NCI-H2107 (cell line): ENCODE measurements around the gene CCN5.
"Not testable (repeated sequence)": the region's sequence is repeated elsewhere in the genome, so short reads cannot be mapped to it uniquely, and the experiment has no call there.

Experiments
- DNase-seq: peaks from one replicate; lab custom pipeline; 2025; lab: John Stamatoyannopoulos, UW

The CCN5 gene

DNA sequence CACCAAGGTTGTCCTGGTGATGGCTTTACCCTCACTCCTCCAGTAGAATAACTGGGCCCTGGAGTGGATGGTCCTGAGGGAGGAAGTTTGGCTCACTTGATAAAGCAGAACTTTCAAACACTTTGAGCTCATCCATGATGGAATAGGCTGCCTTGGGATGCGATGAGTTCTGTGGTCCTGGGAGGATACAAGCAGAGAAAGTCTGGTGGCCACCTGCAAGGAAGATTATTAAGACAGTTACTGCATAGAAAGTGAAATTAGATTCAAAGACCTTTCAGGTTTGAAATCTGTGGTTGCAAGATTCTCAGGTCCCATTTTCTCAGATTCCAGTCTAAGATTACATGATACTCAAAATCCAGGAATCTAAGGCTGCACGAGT lies 19.9 kb upstream of the CCN5 start:
- DNase-seq = no peak

DNA sequence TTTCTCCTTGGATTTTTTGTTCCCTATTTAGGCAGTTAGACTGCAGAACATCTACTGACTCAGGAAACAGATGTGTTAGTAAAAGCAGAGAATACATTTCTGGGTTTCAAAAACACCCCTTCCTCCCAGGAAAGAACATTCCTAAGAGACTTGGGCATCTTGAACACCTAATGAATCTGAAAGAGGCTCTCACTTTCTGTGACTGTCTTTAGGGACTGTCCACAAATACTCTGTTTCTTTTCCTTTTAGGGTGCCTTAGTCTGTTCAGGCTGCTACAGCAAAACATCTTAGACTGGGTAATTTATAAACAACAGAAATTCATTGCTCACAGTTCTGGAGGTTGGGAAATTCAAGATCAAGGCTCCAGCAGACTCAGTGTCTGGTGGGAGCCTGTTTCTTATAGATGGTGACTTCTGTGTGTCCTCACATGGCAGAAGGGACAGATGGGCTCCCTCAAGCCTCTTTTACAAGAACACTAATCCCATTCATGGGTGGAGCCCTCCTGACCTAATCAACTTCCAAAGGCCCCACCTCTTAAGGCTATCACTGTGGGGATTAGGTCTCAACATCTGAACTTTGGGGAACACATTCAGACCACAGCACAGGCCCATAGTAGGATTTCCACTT lies 19.4 kb upstream of the CCN5 start:
- no peak for DNase-seq

DNA sequence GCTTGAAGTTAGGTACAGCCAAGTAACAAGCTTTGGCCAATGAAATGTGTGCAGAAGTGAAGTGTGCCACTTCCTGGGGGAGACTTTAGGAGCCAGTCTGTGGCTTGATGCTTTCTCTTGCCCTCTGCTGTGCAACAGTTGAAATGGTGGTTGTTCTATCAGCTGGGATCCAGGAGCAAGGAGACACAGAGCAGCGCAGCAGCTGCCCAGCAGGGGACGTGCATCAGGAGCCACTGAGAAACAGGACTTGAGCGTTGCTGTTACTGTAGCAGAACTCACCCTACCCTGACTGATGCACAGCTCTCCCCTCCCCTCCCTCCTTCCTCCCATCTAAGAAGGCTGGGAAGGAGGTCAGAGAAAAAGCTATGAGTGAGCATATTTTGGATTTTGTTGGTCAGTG lies 18.9 kb upstream of the CCN5 start:
- no peak for DNase-seq

DNA sequence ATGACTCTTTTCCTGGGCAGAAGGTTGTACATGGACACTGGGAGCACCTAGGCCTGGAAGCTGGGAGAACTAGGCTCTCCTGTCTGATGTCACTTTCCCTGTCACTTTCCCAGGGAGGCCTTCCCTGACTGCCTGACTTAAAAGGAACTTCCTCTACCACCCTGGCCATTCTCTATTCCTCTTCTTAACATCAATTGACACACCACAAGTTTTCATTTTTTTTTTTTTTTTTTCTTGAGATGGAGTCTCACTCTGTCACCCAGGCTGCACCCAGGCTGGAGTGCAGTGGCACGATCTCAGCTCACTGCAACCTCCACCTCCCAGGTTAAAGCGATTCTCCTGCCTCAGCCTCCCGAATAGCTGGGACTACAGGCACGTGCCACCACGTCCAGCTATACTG lies 18.1 kb upstream of the CCN5 start:
- not testable (repeated sequence) for DNase-seq

DNA sequence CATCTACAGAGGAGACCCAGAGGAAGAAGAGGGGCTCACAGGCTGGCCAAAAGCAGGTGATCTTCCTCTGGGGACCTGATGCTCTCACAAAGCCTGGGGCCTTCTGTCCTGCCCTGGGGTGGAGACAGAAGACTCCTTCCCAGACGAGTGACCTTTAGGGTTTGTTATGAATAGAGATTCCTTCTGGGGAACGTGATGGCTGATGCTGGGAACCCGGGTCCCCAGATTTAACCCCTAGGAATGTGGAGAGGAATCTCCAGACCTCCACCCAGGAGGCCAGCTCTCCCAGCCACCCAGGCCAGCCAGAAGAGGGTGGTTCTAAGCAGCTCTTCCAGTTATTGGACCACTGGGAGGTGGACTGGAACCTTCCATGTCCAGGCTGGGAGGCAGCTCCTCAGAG lies 16.8 kb upstream of the CCN5 start:
- DNase-seq = no peak

DNA sequence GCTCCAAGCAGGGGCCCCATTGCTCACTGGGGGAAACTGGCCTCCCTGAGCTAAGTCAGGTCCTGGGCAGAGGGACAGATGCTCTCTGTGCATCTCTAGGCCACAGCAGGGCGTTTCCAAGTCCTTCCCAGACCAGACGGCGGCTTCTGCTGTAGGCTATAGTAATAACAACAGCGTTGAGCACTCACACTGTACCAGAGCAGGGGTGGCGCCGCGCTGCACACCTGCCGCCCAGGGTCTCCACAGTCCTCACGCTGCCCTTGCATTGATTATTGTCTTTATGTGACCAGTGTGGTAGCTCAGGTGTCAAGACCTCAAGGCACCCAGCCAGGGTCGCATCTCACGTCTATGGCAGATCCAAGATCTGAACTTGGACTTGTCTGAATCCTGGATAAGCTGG lies 14.9 kb upstream of the CCN5 start:
- DNase-seq = no peak

DNA sequence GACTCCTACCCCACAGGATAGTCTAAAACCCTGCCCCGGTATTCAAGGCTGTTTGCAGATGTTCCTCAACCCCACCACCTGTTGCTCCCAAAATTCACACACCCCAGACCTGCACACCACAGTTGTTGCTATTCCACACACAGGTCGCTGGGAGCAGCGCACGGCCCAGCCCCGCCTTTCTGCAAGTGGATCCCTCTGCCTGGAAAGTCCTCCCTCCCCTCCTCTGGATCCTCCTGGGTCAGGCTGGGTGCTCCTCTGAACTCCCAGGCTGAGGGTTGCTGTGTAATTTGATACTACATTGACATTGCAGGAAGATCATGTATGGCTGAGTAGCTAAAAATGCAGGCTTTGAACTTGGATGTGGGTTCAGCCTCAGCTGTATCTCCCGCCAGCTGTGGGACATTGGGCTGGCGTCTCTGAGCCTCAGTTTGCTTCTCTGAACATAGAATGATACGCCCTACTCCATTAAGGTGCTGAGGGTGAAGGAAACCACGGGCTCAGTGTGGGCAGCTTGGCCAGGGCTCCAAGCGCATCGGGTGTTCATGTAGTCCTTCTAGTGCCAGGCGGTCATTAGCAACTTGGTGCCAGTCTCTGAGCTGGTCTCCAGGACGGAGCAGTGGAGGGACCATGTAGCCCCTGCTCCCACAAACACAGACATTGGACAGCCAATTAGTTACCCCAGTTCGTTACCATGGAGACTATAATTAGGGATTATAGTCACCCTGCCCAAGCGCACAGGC lies 13.9 kb upstream of the CCN5 start:
- no peak for DNase-seq

DNA sequence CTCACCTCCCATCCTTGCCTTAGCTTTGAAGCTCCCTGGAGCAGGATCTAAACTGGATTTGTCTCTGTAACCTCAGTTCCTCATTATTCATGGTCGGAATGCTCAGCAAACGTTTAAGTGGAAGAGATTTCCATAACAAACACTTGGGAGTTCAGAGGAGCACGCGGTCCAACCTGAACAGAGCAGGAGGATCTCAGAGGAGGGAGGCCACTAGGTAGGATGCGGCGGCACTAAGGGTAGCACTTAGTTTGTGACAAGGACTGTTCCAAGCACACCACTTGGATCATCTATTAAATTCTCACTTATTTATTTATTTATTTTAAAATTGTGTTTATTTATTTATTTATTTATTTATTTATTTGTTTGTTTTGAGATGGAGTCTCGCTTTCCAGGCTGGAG lies 13.3 kb upstream of the CCN5 start:
- no peak for DNase-seq

DNA sequence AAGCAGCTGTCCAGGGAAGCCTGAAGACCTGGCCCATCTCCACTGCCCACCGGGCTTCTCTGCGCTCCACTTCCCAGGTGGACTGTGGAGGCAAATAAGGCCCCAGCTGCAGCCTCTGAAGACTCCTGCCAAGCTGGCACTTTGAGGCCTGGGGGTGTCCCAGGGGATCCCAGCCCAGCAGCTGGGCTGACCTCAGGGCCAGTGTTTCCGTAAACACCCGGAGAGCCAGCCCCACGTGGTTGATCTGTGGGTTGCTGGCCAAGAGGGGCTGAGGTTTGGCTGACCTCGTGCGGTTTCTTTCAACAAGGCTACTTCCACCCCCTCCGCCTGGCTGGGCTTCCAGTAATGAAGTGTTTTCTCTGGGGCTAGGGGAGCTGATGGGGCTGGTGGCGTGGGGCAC lies 12.4 kb upstream of the CCN5 start:
- DNase-seq = no peak

DNA sequence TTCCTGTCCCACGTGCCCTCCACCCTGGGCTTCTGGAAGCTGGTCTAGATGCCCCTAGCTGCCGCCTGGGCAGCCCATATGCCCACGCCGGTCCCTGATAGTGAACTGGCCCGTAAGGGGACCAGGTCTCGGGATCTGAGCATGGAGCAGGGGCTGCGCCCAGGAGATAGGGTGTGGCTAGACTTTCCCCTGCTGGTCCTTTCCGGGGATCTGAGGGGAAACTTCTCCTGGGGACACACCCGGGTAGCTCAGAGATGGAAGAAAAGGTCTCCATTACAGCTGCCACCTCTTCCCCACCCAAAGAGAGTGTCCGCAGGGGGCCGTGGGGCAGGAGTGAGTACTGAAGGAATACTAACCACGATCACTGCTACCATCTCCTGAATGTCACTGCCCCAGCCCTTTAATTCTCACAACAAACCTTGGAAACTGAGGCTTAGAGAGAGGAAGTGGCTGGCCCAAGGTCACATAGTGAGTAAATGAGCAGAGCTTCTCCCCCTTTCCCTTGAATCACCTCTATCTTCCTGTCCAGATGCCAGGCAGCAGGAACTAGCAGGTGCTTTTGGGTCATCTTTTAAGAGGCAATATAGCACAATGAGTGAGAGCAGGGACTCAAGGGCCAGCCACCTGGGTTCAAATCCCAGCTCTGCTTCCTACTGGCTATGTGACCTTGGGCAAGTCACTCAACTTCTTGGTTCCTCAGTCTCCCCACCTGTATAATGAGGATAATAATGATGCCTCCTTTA lies 11.8 kb upstream of the CCN5 start:
- no peak for DNase-seq

DNA sequence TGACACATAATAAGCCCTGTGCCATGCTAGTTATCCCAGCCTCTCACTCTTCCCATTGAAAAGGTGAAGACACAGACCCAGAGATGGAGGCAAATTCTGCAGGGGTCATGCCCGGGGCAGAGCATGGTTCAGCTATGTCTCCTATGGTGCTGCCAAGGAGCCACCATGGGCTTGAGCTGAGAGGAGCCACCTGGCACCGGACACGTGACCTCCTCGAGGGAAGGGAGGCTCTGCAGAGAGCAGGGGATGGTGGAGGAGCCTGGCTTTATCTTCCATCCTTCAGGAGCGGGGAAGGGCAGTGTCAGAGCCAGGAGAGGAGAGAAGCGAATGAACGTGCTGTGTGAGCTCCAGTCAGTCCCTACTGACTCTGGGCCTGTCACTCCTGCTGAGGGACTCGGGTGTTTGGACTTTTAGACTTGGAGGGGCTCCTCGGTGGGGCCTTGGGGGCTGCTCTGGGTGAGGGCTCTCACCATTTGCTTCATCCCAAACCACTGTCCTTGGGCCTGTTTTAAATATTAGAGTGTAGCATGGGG lies 11.1 kb upstream of the CCN5 start:
- DNase-seq = no peak

DNA sequence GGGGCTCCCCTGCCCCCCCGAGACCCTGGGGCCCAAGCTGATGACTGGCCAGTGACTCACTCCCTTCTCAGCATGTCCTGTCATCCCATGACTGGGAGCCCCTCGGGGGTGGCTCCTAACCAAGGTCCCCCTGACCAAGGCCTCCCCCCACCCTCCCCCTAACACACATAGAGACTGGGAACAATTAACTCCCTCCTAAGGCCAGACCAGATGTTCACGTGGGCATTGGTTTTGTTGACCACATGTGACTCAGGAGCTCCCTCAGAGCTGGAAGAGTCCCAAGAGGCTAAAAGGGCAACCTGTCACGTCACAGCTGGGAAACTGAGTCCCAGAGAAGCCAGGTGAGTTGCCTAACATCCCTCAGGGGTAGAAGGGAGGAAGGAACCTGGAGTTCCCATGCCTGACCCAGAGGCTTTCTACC lies 10.6 kb upstream of the CCN5 start:
- DNase-seq = no peak

DNA sequence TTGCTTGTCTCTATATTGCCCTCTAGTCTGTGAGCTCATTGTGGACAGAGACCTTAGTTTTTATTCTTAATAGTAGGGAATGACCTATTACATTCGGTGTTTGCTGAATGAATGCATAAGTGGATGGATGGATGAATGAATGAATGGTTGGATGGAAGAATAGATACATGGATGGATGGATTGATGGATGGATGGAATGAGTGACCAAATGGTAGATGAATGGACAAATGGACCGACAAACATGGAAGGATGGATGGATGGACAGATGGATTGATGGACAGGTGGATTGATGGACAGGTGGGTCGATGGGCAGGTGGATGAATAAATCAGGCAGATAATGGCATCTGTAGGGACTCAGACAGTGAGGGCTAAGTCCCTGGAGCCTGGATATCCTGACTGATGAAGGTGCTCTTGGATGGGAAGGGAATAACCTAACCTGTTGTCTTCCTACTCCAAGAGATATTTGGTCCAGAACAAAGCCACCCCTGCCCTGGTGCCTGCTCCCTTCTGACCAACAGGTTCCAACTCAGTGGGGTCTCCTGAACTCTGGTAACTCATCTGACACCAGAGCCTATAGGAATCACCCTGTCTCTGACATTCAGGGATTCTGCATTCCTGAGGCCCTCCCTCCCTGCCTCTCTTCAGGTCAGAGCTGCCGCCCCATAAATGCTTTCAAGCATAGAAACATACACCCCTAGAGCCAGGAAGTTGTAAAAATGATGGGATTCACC lies 9.6 kb upstream of the CCN5 start:
- no peak for DNase-seq

DNA sequence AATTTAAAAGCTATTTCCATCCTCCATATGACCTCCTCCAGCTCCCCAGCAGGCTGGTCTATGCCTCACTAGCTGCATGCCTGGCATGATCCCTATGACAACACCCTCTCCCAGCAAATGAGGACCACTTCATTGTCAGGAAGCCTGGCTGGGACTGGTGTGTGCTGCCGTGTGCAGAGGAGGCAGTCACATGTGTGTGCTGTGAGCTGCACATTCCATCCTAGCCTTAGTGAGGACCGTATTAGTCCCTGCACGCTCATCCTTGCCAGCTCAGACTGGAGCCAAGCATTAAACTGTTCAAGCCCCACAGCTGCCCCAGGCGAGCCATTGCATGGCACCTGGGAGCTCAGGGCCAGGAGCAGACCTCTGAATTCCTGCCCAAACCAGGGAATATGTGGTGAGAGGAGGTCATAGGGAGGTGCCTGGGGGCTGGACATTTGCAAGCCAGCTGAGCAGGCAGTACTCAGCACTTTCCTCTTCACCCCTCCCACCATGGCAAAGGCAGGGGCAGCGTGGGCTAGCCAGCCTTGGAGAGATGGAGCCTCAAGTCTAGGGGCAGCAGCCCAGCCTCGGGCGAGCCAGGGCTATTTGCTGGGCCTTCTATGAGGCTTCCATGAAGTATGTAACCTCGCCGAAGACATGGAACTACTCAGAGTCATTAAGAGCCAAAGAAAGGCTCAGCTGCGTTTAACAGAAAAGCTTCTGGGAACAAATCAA lies 8.7 kb upstream of the CCN5 start:
- no peak for DNase-seq

DNA sequence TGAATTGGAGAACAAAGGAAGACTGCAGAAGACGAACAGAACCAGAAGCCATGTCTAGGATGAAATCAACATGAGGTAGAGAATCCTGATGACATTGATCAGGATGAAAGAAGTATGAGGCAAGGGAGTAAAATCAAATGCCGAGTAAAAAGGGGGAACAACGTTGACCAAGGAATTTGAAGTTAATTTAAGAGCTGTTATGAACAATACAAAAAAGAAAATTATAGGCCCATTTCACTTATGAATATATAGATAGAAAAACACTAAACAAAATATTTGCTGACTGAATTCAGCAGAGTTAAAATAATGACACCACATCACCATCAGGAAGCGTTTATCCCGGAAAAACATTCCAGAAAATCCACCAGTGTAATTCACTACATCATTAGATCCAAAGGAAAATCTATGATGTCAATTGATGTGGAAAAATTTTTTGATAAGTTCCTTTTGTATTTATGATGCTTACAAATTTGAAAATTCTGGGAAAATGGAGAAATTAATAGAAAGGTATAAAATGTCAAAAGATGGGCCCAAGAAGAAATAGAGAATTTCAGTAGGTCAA lies 8.1 kb upstream of the CCN5 start:
- DNase-seq = no peak

DNA sequence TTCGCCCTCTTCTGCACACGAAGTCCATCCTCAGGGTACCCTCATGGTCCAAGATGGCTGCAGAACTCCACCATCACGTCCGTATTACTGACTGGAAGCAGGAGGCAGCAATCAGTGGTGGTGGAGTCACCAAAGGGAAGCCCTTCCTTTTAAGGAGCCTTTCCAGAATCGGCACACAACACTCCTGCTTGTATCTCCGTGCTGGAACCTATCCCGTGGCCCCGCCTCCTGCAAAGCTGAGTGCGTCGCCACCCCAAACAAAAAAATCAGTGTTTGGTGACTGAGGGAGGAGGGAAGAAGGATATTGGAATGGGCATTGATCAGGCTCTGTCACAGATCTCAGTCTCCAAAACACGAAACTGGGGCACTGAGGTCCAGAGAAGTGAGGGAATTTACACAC lies 5.8 kb upstream of the CCN5 start:
- DNase-seq = no peak

DNA sequence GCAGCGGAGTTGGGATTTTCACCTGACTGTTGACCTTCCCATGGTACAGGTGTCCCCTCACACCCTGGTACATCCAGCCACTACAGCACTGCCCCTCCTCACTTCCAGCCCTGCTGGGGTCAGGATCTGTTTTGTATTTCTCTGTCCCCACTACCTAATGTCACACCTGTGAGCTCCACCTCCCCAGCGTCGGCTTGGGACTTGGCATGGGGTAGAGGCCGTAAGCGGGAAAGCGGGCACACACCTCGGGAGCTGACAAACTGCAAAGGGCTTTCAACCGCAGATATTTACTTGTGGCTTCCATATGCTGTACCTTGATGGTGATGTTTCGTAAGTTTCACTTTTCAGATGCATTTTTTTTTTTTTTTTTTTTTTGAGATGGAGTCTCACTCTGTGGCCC lies 5.4 kb upstream of the CCN5 start:
- no peak for DNase-seq

DNA sequence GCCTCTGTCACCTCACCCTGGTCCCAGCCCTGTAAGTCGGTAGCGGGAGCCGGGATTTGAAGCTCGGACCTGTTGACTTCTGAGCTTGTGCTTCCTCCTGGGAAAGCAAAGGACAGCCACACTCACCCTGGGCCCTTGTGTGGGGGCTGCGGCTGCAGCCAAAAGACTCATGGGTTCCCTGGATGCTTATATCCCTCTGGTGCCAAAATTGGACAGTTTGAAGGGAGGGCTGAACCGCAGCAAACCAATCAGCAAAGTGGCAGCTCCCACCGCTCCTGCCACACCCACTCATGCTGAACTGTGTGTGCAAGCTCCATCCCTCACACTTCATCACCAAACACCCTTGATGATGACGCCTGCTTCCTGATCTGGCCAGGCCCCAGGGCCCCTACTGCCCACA lies 3.9 kb upstream of the CCN5 start:
- no peak for DNase-seq

DNA sequence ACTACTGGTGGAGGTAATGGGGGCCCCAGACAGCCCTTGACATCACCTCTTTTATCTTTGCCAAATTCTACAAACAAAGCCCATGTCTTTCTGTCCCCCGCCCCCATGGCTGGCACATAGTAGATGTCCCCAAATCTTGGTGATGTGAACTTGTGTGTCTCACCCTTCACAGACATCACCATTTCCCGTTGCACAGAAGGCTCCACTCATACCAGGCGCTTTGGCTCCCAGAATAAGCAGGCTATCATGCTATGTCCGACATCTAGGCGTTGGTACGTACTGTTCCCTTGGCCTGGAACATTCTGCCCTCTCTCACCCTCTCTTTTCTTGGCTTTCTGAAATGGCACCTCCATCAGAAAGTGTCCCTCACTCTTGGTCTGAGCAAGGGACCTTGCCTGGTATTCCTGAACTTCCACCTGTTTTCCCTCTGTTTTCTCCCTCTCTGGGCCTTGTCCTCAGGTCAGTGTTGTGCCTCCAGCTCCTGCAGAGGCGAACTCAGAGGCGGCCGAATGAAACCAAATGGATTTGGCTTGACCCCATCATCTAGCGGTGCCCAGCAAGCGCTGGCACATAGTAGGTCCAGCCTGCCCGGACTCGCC lies 968 bp upstream of the CCN5 start:
- no peak for DNase-seq

DNA sequence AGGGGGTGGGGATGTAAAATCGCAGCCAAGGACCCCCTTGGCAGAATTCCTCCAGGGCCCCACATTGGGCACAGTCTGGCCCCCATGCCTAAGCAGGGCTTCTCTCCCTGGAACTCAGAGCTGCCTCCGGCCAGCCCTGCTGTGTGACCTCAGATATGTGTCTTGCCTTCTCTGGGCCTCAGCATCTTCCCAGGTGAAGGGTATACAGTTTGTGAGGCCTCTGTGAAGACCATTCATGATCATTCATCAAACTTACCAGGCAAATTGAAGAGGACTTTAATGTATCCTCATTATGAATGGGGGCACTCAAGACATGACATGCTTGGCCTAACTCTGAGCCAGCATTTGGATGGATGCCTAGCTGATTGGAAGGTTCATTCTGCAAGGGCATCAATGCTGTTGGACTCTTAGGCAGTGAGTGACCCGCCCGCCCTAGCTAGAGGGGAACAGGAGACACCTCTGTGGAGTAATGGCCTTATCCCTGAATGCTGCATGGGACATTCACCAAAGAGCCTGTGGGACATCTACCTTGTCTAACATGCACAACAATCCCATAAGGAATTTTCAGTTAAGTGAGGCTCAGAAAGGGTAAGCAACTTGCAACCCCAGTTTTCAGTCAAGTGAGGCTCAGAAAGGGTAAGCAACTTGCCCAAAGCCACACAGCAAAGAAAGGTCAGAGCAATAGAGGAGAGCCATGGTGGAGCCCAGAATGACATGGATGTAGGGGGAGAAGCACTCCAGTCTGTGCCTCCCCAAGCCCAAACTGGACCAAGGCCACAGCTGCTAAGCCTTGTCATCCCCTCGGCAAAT lies 535 bp downstream of the CCN5 start:
- DNase-seq = no peak
